ENCODE data around the gene TLR4.

Gene TLR4

GRCh38 chr9:117734082-117734481 lies 29.9 kb downstream of the TLR4 start:
- H3K27me3 Mint-ChIP-seq (ENCODE audit: low read depth) = peaks cover 3% of the 10 kb centered on the region
- H3K36me3 Mint-ChIP-seq (ENCODE audit: low read depth) = no peaks in the 10 kb centered on the region
- H3K4me1 Mint-ChIP-seq = no peaks in the 10 kb centered on the region
- TF ChIP-seq, protein P1, sequence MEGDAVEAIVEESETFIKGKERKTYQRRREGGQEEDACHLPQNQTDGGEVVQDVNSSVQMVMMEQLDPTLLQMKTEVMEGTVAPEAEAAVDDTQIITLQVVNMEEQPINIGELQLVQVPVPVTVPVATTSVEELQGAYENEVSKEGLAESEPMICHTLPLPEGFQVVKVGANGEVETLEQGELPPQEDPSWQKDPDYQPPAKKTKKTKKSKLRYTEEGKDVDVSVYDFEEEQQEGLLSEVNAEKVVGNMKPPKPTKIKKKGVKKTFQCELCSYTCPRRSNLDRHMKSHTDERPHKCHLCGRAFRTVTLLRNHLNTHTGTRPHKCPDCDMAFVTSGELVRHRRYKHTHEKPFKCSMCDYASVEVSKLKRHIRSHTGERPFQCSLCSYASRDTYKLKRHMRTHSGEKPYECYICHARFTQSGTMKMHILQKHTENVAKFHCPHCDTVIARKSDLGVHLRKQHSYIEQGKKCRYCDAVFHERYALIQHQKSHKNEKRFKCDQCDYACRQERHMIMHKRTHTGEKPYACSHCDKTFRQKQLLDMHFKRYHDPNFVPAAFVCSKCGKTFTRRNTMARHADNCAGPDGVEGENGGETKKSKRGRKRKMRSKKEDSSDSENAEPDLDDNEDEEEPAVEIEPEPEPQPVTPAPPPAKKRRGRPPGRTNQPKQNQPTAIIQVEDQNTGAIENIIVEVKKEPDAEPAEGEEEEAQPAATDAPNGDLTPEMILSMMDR (IDR thresholded peaks at IDR 0.05; ENCODE audit: unreplicated experiment in 3 of 3) = no peak
- no peaks in the 10 kb centered on the region for H3K9me3 Mint-ChIP-seq
- no peak overlapping the region for H3K4me3 Mint-ChIP-seq
- no peak overlapping the region for H3K27ac Mint-ChIP-seq

DNA sequence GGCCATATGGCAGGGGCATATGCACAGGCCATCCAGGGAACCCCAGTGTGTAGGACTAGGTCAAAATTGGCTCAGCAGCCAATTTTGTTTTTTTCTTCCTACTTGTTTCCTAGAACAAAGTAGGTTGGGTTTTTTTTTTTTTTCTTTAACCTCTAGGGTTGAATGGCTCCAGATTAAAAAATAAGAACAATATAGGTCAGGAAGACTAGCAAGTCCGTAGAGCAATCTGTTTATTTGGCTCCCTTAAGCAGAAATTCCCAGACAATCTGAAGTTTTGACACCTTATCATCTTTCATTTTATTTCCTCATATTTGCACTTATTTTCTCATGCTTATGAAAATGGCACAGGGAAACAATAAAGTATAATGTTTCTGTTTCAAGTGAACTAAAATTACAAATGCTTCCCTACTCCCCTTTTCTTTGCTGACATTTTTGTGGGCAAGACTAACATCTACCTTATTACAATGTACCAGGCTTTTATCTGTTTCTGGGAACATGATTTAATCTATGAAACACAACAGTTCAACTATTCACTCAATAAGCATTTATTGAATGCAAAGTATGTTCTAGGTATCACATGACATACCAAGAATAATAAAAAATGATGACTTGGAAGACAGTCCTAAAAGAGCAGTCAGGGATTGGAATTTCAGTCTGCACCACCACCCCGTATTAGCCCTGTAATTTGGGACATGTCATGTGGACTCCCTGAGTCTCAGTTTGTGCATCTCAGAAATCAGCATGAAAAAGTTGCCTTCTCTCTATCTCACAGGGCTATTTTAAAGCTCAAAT lies 30.5 kb downstream of the TLR4 start:
- Mint-ChIP-seq H3K4me1 (no peaks in the 10 kb centered on the region), H3K4me3 (no peak overlapping the region), H3K27ac (no peak overlapping the region), H3K9me3 (no peaks in the 10 kb centered on the region), H3K36me3 (ENCODE audit: low read depth) (no peaks in the 10 kb centered on the region), H3K27me3 (ENCODE audit: low read depth) (peaks cover 3% of the 10 kb centered on the region)
- TF ChIP-seq, protein P1 (IDR thresholded peaks at IDR 0.05; ENCODE audit: unreplicated experiment in 3 of 3) = no peak

GRCh38 chr9:117737721-117738226 lies 33.6 kb downstream of the TLR4 start:
- Mint-ChIP-seq H3K4me1 (peaks cover 17% of the 10 kb centered on the region), H3K9me3 (no peaks in the 10 kb centered on the region), H3K27ac (no peak overlapping the region), H3K36me3 (ENCODE audit: low read depth) (no peaks in the 10 kb centered on the region), H3K4me3 (no peak overlapping the region), H3K27me3 (ENCODE audit: low read depth) (peaks cover 3% of the 10 kb centered on the region)
- TF ChIP-seq, protein P1 (IDR thresholded peaks at IDR 0.05; ENCODE audit: unreplicated experiment in 3 of 3) = no peak

DNA sequence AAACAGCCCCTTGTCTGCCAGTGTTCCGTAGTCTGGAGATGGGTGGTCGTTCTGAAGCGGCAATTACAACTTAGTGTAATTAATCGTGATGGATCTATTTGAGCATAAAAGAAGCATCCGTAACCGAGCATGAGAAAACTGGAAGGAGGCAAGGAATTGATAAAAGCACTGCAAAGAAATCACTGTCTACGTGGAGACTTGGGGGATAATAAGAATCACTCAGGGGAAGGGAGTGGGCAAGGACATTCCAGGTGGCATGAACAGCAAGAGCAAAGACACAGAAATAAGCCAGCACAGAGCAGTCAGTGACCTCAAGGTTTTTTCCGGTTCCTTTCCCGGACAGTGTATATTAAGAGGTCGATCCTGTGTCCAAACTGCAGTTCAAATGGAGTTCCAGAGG lies 35.0 kb downstream of the TLR4 start:
- no peaks in the 10 kb centered on the region for H3K36me3 Mint-ChIP-seq (ENCODE audit: low read depth)
- no peak overlapping the region for H3K27ac Mint-ChIP-seq
- H3K4me3 Mint-ChIP-seq = no peak overlapping the region
- H3K9me3 Mint-ChIP-seq = no peaks in the 10 kb centered on the region
- H3K4me1 Mint-ChIP-seq = peaks cover 19% of the 10 kb centered on the region
- TF ChIP-seq, protein P1 (IDR thresholded peaks at IDR 0.05; ENCODE audit: unreplicated experiment in 3 of 3) = no peak
- H3K27me3 Mint-ChIP-seq (ENCODE audit: low read depth) = no peaks in the 10 kb centered on the region

GRCh38 chr9:117739624-117740347 lies 35.6 kb downstream of the TLR4 start:
- Mint-ChIP-seq H3K9me3 (no peaks in the 10 kb centered on the region), H3K4me1 (peaks cover 19% of the 10 kb centered on the region), H3K36me3 (ENCODE audit: low read depth) (no peaks in the 10 kb centered on the region), H3K27ac (no peak overlapping the region), H3K27me3 (ENCODE audit: low read depth) (no peaks in the 10 kb centered on the region), H3K4me3 (no peak overlapping the region)
- TF ChIP-seq, protein P1 (IDR thresholded peaks at IDR 0.05; ENCODE audit: unreplicated experiment in 3 of 3) = no peak

Measured in nephron (organoid).